Measurements from ENCODE around the gene KIF16B. TPM values are rescaled to one million over a fixed set of nuclear protein-coding genes. Genes with fewer than 3 reads are reported as not detected.
"Not testable (repeated sequence)": the region's sequence is repeated elsewhere in the genome, so short reads cannot be mapped to it uniquely, and the experiment has no call there.

KIF16B gene
- total RNA-seq, 1 donor from 2014 or later = 7.0 TPM

- Histone ChIP-seq H3K4me3 (ENCODE audit: insufficient read depth, low read depth, low read length) (no peak overlapping the region), H3K4me1 (ENCODE audit: insufficient read depth, low read length) (no peaks in the 10 kb centered on the region), H2AFZ (ENCODE audit: low read depth, low read length) (no peak overlapping the region), H3K27me3 (ENCODE audit: insufficient read depth, low read length) (no peaks in the 10 kb centered on the region), H3K27ac (ENCODE audit: low read depth, low read length) (no peak overlapping the region), H3K4me2 (ENCODE audit: low read length) (no peak overlapping the region), H3K9ac (ENCODE audit: low read length) (no peak overlapping the region), H3K79me2 (ENCODE audit: insufficient read depth, low read length) (no peaks in the 10 kb centered on the region), H3K9me3 (ENCODE audit: insufficient read depth, low read depth, low read length) (no peaks in the 10 kb centered on the region), H3K36me3 (ENCODE audit: insufficient read depth, low read length) (no peaks in the 10 kb centered on the region), H4K20me1 (ENCODE audit: insufficient read depth, low read length) (no peaks in the 10 kb centered on the region)
- TF ChIP-seq EZH2 (IDR thresholded peaks at IDR 0.05; ENCODE audit: insufficient read depth, low read length) = no peak
- TF ChIP-seq, protein P1, sequence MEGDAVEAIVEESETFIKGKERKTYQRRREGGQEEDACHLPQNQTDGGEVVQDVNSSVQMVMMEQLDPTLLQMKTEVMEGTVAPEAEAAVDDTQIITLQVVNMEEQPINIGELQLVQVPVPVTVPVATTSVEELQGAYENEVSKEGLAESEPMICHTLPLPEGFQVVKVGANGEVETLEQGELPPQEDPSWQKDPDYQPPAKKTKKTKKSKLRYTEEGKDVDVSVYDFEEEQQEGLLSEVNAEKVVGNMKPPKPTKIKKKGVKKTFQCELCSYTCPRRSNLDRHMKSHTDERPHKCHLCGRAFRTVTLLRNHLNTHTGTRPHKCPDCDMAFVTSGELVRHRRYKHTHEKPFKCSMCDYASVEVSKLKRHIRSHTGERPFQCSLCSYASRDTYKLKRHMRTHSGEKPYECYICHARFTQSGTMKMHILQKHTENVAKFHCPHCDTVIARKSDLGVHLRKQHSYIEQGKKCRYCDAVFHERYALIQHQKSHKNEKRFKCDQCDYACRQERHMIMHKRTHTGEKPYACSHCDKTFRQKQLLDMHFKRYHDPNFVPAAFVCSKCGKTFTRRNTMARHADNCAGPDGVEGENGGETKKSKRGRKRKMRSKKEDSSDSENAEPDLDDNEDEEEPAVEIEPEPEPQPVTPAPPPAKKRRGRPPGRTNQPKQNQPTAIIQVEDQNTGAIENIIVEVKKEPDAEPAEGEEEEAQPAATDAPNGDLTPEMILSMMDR (IDR thresholded peaks at IDR 0.05; ENCODE audit: insufficient read depth, low read depth, low read length) = no peak
- Mint-ChIP-seq H3K36me3 (ENCODE audit: low read depth, unreplicated experiment) (peaks cover 1% of the 10 kb centered on the region), H3K9me3 (ENCODE audit: unreplicated experiment) (peaks cover 8% of the 10 kb centered on the region), H3K4me1 (ENCODE audit: low read depth, unreplicated experiment) (no peaks in the 10 kb centered on the region), H3K27me3 (ENCODE audit: low read depth, unreplicated experiment) (no peaks in the 10 kb centered on the region), H3K27ac (ENCODE audit: unreplicated experiment) (no peak overlapping the region), H3K4me3 (ENCODE audit: unreplicated experiment) (no peak overlapping the region)
- FAIRE-seq (no peak), DNase-seq (ENCODE audit: low read depth) (no peak)
Observed at GRCh38 chr20:16444057-16444777, 129.0 kb downstream of the KIF16B start.

- H2AFZ ChIP-seq (ENCODE audit: low read depth, low read length) = no peak overlapping the region
- no peaks in the 10 kb centered on the region for H3K36me3 ChIP-seq (ENCODE audit: insufficient read depth, low read length)
- H3K27ac ChIP-seq (ENCODE audit: low read depth, low read length) = no peak overlapping the region
- no peak overlapping the region for H3K4me2 ChIP-seq (ENCODE audit: low read length)
- Mint-ChIP-seq H3K4me1 (ENCODE audit: low read depth, unreplicated experiment) (no peaks in the 10 kb centered on the region), H3K27me3 (ENCODE audit: low read depth, unreplicated experiment) (no peaks in the 10 kb centered on the region), H3K36me3 (ENCODE audit: low read depth, unreplicated experiment) (peaks cover 4% of the 10 kb centered on the region), H3K4me3 (ENCODE audit: unreplicated experiment) (no peak overlapping the region), H3K27ac (ENCODE audit: unreplicated experiment) (no peak overlapping the region), H3K9me3 (ENCODE audit: unreplicated experiment) (peaks cover 8% of the 10 kb centered on the region)
- DNase-seq (ENCODE audit: low read depth) = no peak
- no peak for FAIRE-seq
- no peak overlapping the region for H3K4me3 ChIP-seq (ENCODE audit: insufficient read depth, low read depth, low read length)
- TF ChIP-seq EZH2 (IDR thresholded peaks at IDR 0.05; ENCODE audit: insufficient read depth, low read length) = no peak
- TF ChIP-seq, protein P1 (IDR thresholded peaks at IDR 0.05; ENCODE audit: insufficient read depth, low read depth, low read length) = no peak
- H3K9ac ChIP-seq (ENCODE audit: low read length) = no peak overlapping the region
- H3K79me2 ChIP-seq (ENCODE audit: insufficient read depth, low read length) = no peaks in the 10 kb centered on the region
- no peaks in the 10 kb centered on the region for H3K9me3 ChIP-seq (ENCODE audit: insufficient read depth, low read depth, low read length)
- H4K20me1 ChIP-seq (ENCODE audit: insufficient read depth, low read length) = no peaks in the 10 kb centered on the region
- no peaks in the 10 kb centered on the region for H3K4me1 ChIP-seq (ENCODE audit: insufficient read depth, low read length)
- no peaks in the 10 kb centered on the region for H3K27me3 ChIP-seq (ENCODE audit: insufficient read depth, low read length)
Observed at GRCh38 chr20:16441546-16442164, 131.6 kb downstream of the KIF16B start.

DNA sequence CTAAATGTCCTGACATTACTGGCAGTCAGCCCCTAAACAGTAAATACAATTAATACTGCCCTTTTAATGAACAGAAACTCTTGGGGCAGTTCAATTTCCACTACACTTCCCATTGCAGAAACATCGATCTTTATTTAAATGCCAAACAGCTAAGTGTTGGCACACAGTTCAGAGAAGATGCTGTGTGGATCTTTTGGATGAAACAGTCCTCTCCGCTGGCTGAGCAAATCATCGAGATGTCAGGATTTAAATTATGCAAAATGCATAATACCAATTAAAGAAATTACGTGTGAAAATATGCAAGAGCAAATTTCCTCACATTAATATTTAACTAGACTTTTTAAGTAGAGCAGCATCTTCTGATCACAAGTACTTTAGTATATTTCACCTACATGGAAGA is 132.6 kb downstream of the KIF16B start:
- Mint-ChIP-seq H3K4me1 (ENCODE audit: low read depth, unreplicated experiment) (no peaks in the 10 kb centered on the region), H3K36me3 (ENCODE audit: low read depth, unreplicated experiment) (peaks cover 4% of the 10 kb centered on the region), H3K4me3 (ENCODE audit: unreplicated experiment) (no peak overlapping the region), H3K9me3 (ENCODE audit: unreplicated experiment) (peaks cover 8% of the 10 kb centered on the region), H3K27me3 (ENCODE audit: low read depth, unreplicated experiment) (no peaks in the 10 kb centered on the region), H3K27ac (ENCODE audit: unreplicated experiment) (no peak overlapping the region)
- FAIRE-seq (no peak), DNase-seq (ENCODE audit: low read depth) (no peak)
- TF ChIP-seq, protein P1 (IDR thresholded peaks at IDR 0.05; ENCODE audit: insufficient read depth, low read depth, low read length) = no peak
- TF ChIP-seq EZH2 (IDR thresholded peaks at IDR 0.05; ENCODE audit: insufficient read depth, low read length) = no peak
- H3K9me3 ChIP-seq (ENCODE audit: insufficient read depth, low read depth, low read length) = no peaks in the 10 kb centered on the region
- no peak overlapping the region for H3K4me2 ChIP-seq (ENCODE audit: low read length)
- no peak overlapping the region for H3K9ac ChIP-seq (ENCODE audit: low read length)
- no peak overlapping the region for H3K4me3 ChIP-seq (ENCODE audit: insufficient read depth, low read depth, low read length)
- H3K27ac ChIP-seq (ENCODE audit: low read depth, low read length) = no peak overlapping the region
- no peaks in the 10 kb centered on the region for H3K79me2 ChIP-seq (ENCODE audit: insufficient read depth, low read length)
- no peak overlapping the region for H2AFZ ChIP-seq (ENCODE audit: low read depth, low read length)
- no peaks in the 10 kb centered on the region for H3K4me1 ChIP-seq (ENCODE audit: insufficient read depth, low read length)
- H4K20me1 ChIP-seq (ENCODE audit: insufficient read depth, low read length) = no peaks in the 10 kb centered on the region
- no peaks in the 10 kb centered on the region for H3K27me3 ChIP-seq (ENCODE audit: insufficient read depth, low read length)
- no peaks in the 10 kb centered on the region for H3K36me3 ChIP-seq (ENCODE audit: insufficient read depth, low read length)

DNA sequence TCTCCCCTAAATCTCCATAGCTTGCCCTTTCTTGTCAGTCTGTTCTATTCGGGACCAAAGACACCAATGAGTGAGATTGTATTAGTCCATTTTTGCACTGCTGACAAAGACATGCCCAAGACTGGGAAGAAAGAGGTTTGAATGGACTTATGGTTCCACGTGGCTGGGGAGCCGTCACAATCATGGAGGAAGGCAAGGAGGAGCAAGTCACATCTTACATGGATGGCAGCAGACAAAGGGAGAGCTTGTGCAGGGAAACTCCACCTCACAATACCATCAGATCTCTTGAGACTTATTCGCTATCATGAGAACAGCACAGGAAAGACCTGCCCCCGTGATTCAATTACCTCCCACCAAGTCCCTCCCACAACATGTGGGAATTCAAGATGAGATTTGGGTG is 133.7 kb downstream of the KIF16B start:
- H3K9me3 ChIP-seq (ENCODE audit: insufficient read depth, low read depth, low read length); H2AFZ ChIP-seq (ENCODE audit: low read depth, low read length); H3K79me2 ChIP-seq (ENCODE audit: insufficient read depth, low read length); H3K27ac ChIP-seq (ENCODE audit: low read depth, low read length); H3K4me1 Mint-ChIP-seq (ENCODE audit: low read depth, unreplicated experiment); H3K4me1 ChIP-seq (ENCODE audit: insufficient read depth, low read length); H3K27me3 ChIP-seq (ENCODE audit: insufficient read depth, low read length); FAIRE-seq; H3K36me3 ChIP-seq (ENCODE audit: insufficient read depth, low read length); DNase-seq (ENCODE audit: low read depth); H3K4me2 ChIP-seq (ENCODE audit: low read length); H3K9me3 Mint-ChIP-seq (ENCODE audit: unreplicated experiment); H4K20me1 ChIP-seq (ENCODE audit: insufficient read depth, low read length); H3K9ac ChIP-seq (ENCODE audit: low read length); H3K36me3 Mint-ChIP-seq (ENCODE audit: low read depth, unreplicated experiment); H3K4me3 ChIP-seq (ENCODE audit: insufficient read depth, low read depth, low read length); H3K27me3 Mint-ChIP-seq (ENCODE audit: low read depth, unreplicated experiment); H3K4me3 Mint-ChIP-seq (ENCODE audit: unreplicated experiment); H3K27ac Mint-ChIP-seq (ENCODE audit: unreplicated experiment): not testable (repeated sequence)

All from astrocyte (in vitro differentiated cells and primary cell).